Stimulated activated memory B cell treated with anti-CD40 and anti-IgM and Interleukin-4, amounts not matched to agents 10 μg/mL and 1 μg/mL and 100 μg/mL, for 72 hours (primary cell): ENCODE data around the gene MAP4K5.
"Not testable (repeated sequence)": the region's sequence is repeated elsewhere in the genome, so short reads cannot be mapped to it uniquely, and the experiment has no call there.

Source experiments
- ATAC-seq: fragments of 150-1000 bp; cut with Tn5 transposase; 2 replicates; pipeline ENCODE4 v1.10.0; 2021
- H3K27ac Mint-ChIP-seq: one replicate; pipeline ENCODE4 v1.8.0; 2022; ENCODE audit warnings: mild to moderate bottlenecking, mixed read lengths
- H3K27me3 Mint-ChIP-seq: one replicate; pipeline ENCODE4 v1.8.0; 2022; ENCODE audit warnings: mixed read lengths
- H3K36me3 Mint-ChIP-seq: one replicate; pipeline ENCODE4 v1.8.0; 2022; ENCODE audit warnings: mixed read lengths
- H3K4me1 Mint-ChIP-seq: one replicate; pipeline ENCODE4 v1.8.0; 2022; ENCODE audit warnings: mixed read lengths
- H3K4me3 Mint-ChIP-seq: one replicate; pipeline ENCODE4 v1.8.0; 2022; ENCODE audit warnings: mild to moderate bottlenecking, moderate library complexity, mixed read lengths
- H3K9me3 Mint-ChIP-seq: one replicate; pipeline ENCODE4 v1.8.0; 2022; ENCODE audit warnings: mixed read lengths

MAP4K5 gene

DNA sequence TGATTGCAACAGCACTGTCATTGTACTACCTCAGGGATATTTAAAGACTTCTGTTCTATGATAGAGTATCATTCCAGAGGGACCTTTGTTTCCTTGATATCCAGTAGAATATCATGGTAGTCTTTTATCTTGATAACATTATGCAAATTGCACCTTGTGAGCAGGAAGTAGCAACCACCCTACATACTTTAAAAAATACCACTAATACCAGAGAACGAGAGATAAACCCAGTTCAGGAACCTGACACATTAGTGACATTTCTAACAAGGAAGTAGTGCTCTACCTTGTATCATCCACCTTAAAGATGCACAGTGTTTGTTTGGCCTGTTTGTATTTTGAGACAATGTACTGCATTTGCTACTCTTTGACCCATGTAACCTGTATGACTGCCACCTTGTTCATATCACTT lies 8.8 kb upstream of the MAP4K5 start:
- H3K27me3 Mint-ChIP-seq = no peaks in the 10 kb centered on the region
- peaks cover 4% of the 10 kb centered on the region for H3K9me3 Mint-ChIP-seq
- ATAC-seq = peak; percentile 39
- H3K27ac Mint-ChIP-seq = no peak overlapping the region
- H3K36me3 Mint-ChIP-seq = peaks cover 12% of the 10 kb centered on the region
- H3K4me3 Mint-ChIP-seq = no peak overlapping the region
- H3K4me1 Mint-ChIP-seq = peaks cover 15% of the 10 kb centered on the region

DNA sequence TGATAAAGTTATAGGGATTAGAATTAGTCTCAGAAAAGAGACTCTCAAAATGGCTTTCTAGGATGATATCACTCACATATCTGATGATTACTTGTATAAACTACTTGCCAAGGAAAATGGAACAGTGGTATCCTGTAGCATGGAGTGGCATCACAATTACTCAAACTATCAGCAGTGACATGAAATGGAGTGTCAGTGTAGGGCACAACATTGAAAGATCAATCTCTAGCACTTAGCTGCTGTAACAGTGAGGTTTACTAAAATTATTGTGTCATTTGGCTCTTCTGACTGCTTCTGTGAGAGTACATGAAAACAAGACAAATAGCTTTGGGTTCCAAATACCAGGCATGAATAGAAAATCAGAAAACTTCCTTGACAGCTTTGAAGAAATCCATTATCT lies 6.7 kb upstream of the MAP4K5 start:
- ATAC-seq = no peak
- Mint-ChIP-seq H3K36me3 (peaks cover 12% of the 10 kb centered on the region), H3K4me3 (no peak overlapping the region), H3K27ac (no peak overlapping the region), H3K27me3 (no peaks in the 10 kb centered on the region), H3K9me3 (peaks cover 4% of the 10 kb centered on the region), H3K4me1 (peaks cover 15% of the 10 kb centered on the region)

DNA sequence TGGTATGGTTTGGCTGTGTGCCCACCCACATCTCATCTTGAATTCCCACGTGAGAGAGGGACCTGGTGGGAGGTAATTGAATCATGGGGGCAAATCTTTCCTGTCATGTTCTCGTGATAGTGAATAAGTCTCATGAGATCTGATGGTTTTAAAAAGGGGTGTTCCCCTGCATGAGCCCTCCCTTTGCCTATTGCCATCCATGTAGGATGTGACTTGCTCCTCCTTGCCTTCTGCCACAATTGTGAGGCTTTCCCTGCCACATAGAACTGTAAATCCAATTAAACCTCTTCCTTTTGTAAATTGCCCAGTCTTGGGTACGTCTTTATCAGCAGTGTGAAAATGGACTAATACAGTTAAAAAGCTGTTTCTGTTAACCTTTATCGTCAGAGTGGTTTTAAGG lies 5.7 kb upstream of the MAP4K5 start:
- H3K27me3 Mint-ChIP-seq, H3K4me3 Mint-ChIP-seq, H3K27ac Mint-ChIP-seq, ATAC-seq, H3K9me3 Mint-ChIP-seq: not testable (repeated sequence)
- Mint-ChIP-seq H3K4me1 (peaks cover 19% of the 10 kb centered on the region), H3K36me3 (peaks cover 12% of the 10 kb centered on the region)

DNA sequence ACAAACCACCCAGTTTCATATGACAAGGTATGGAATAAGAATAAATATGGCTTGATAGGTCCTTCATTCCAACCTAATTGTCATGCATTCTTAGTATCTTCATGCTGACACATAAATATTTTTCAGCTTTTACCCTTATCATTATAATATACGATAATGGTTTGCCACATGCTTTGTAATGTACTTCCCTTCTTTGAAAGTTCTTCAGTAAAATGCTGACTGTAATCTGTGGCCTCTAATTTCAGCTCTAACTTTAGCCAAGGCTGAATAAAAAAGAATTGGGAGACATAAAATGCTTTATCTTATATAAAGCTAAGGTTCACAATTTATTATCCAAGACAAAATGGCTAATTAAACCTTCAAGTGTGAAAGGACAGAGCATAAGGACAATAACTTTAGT lies 2.6 kb upstream of the MAP4K5 start:
- Mint-ChIP-seq H3K27me3 (no peaks in the 10 kb centered on the region), H3K4me1 (peaks cover 29% of the 10 kb centered on the region), H3K36me3 (peaks cover 12% of the 10 kb centered on the region), H3K9me3 (peaks cover 4% of the 10 kb centered on the region), H3K4me3 (no peak overlapping the region), H3K27ac (no peak overlapping the region)
- no peak for ATAC-seq

DNA sequence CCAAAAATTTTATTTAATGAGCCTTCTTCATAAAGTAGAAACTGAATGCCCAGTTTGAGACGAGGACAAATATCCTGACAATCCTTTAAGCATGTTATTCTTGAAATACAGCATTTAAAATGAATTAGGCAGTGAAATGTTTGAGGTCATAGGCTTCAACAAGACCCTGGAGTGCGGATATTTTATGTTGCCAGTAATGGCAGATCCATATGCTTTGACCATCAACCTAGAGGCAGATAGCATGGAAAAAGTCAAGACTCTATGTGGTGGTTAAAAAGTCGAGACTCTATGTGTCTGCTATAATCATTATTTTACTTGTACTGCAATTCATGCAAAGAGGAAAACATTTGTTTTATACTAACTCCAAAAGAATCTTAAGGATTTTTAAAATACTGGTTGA lies 2.0 kb upstream of the MAP4K5 start:
- H3K27me3 Mint-ChIP-seq = no peaks in the 10 kb centered on the region
- H3K9me3 Mint-ChIP-seq = peaks cover 4% of the 10 kb centered on the region
- H3K4me3 Mint-ChIP-seq = no peak overlapping the region
- no peak for ATAC-seq
- peaks cover 12% of the 10 kb centered on the region for H3K36me3 Mint-ChIP-seq
- no peak overlapping the region for H3K27ac Mint-ChIP-seq
- peaks cover 35% of the 10 kb centered on the region for H3K4me1 Mint-ChIP-seq

DNA sequence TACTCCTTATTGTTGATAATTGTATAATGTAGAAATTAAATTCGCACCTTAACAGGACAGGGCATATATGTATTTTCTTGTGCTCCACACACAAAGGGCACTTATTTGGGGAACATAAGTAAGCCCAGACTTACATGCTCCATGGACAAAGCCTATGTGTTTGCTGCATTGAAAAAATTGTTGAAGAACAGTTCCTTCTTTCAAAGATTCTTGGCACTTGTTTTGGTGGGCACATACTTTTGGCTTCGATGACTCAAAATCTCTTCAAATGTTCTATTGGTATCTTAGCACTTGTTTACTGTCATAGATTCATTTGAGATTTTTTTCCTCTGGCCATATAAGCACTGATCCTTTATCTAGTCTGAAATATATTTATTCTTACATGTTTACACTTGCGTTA lies 1.4 kb upstream of the MAP4K5 start:
- Mint-ChIP-seq H3K27me3 (no peaks in the 10 kb centered on the region), H3K27ac (no peak overlapping the region), H3K36me3 (peaks cover 12% of the 10 kb centered on the region), H3K9me3 (peaks cover 4% of the 10 kb centered on the region), H3K4me3 (no peak overlapping the region), H3K4me1 (peaks cover 39% of the 10 kb centered on the region)
- no peak for ATAC-seq

DNA sequence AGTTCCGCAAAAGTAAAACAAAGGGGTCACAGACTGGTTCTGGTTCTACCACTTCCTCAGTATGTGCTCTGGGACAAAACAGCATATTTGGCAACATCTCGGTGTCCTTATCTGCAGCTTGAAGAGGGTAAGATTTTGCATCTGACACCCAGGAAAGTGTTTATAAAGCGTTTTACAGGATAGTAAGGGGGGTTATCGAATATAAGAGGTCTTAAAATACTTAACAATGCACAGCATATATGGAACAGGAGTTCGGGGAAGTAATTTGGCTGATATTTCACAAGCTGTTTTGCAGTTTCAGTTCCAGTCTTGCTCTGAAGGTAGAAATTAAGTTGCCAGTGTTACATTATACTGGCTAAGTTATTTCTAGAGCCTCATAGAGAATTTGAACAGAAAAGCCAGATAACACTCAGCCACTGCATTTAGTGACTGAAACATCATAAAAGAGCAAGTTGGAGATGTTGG lies 904 bp upstream of the MAP4K5 start:
- H3K36me3 Mint-ChIP-seq = peaks cover 12% of the 10 kb centered on the region
- H3K27ac Mint-ChIP-seq = peak overlapping the region; percentile 83
- no peaks in the 10 kb centered on the region for H3K27me3 Mint-ChIP-seq
- H3K9me3 Mint-ChIP-seq = peaks cover 4% of the 10 kb centered on the region
- H3K4me1 Mint-ChIP-seq = peaks cover 39% of the 10 kb centered on the region
- ATAC-seq = no peak
- peak overlapping the region; percentile 97 for H3K4me3 Mint-ChIP-seq

DNA sequence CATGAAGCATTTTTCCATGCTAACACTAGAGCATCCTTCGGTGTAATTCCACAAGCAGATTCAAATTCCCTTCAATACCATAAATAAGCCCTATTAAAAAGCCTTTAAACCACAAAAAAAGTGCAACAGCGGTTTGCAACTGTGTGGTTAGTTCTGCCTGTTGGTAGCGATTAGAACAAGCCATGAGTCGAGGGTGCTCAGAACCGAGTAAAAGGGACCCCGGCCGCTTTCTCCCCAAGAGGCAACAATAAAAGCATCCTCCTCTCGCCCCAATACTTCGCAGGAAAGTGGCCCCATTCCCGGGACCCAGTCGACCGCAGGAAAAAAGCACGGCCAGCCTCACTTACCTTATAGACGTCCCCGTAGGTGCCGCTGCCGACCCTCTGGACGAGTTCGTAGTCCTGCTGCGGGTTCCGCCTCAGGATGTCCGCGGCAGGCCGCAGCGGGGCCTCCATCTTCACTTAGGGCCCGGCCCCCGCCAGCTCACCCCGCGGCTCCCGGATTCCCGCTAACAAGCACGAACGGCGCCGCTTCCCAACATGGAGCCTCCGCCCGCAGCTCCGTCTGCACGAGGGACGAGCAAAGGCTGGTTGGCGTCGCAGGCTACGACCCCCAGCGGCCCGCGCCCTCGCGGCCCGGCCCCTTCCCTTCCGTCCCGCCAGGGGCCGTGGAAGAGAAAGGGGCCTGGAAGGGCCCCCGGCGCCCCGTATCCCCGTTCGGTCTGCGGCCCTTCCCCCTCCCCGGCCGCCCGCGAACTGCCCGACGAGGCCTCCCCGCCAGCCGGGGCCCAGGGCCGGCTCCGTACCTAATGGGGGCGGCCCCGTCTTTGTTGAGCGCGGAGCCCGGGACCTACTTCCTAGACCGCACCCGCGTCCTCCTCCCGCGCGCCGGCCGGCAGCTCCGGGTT lies 521 bp downstream of the MAP4K5 start:
- peak overlapping the region; percentile 83 for H3K27ac Mint-ChIP-seq
- ATAC-seq = peak; percentile 39
- H3K4me1 Mint-ChIP-seq = peaks cover 45% of the 10 kb centered on the region
- no peaks in the 10 kb centered on the region for H3K27me3 Mint-ChIP-seq
- peaks cover 6% of the 10 kb centered on the region for H3K36me3 Mint-ChIP-seq
- peaks cover 4% of the 10 kb centered on the region for H3K9me3 Mint-ChIP-seq
- peak overlapping the region; percentile 97 for H3K4me3 Mint-ChIP-seq

DNA sequence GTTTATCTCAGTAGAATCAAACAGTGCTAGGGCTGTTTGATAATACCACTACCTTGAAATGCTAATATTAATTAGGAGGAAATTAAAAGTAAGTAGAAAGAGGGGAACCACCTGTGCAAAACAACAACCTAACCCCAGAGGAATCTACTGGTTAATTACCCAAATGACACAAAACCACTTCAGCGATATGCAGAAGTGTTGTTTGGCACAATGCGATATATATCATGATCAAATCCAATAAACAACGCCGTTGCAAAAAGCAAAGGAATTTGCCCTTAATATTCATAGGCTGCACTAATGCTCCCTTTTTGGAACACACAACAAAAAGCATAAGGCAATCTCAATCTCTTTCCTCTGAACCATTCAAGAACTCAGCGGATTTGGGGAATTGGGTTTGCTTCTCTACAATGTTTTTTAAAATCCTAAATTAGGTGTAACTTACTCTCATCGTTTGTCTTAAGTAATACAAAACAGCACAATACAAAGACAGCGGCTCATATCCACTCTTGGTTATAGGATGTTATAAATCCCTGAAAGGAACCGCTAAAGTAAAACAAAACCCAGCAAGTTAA lies 1.5 kb downstream of the MAP4K5 start:
- H3K27ac Mint-ChIP-seq = peak overlapping the region; percentile 83
- no peak for ATAC-seq
- H3K36me3 Mint-ChIP-seq = peaks cover 6% of the 10 kb centered on the region
- H3K27me3 Mint-ChIP-seq = no peaks in the 10 kb centered on the region
- peak overlapping the region; percentile 97 for H3K4me3 Mint-ChIP-seq
- H3K4me1 Mint-ChIP-seq = peaks cover 52% of the 10 kb centered on the region
- H3K9me3 Mint-ChIP-seq = no peaks in the 10 kb centered on the region

DNA sequence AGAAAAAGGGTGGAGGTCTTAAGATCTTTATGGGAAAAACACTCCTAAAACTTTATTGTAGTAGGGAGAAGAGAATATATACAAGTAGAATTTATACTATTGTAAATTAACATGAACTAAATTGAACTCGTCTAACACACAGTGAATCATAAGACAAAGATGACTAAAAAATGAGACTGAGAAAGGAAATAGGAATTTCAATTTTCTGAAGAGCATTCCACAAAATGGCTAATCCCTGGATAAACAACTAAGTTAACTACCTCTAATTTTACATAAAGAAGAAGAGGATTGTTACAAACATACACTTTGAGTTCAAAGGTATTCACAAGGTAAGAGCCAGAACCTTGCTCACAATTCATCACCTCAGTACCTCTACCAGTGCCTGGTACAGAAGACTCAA lies 2.0 kb downstream of the MAP4K5 start:
- no peaks in the 10 kb centered on the region for H3K27me3 Mint-ChIP-seq
- peaks cover 54% of the 10 kb centered on the region for H3K4me1 Mint-ChIP-seq
- no peak for ATAC-seq
- H3K27ac Mint-ChIP-seq = no peak overlapping the region
- peaks cover 6% of the 10 kb centered on the region for H3K36me3 Mint-ChIP-seq
- no peaks in the 10 kb centered on the region for H3K9me3 Mint-ChIP-seq
- H3K4me3 Mint-ChIP-seq = peak overlapping the region; percentile 25

DNA sequence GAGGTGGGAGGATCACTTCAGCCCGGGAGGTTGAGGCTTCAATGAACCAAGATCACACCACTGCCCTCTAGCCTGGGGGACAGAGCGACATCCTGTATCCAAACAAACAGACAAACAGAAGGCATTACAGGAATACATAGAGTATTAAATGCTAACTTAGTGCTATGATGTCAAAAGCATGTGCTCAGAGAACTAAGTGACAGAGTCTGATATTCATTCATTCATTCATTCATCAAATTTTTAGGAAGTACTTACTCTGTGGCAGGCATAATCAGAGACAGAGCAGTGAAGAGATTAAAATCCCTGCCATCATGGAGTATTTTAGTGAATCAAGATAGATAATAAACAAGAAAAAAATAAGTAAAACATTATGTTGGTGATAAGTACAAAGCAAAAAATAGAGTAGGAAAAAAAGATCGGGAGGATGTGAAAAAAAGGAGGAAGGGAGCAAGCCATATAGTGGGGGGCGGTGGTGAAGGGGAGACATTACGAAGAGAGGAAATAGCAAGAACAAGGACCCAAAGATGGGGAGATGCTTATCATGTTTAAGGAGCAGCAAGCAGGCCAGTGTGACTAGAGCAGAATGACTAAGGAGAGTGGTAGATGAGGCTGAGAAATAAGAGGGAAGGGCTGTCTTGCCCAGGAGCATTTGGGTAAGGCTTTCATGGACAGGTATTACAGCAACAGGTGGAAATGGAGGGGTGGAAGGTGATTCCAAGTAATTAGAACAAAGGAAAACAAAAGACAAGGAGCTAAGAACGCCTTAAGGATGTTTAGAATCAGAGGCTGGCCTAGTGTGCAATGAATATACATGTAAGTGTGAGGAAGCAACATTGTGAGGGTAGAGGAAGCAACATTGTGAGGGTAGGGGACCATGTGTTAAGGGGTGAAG lies 2.8 kb downstream of the MAP4K5 start:
- Mint-ChIP-seq H3K36me3 (peaks cover 6% of the 10 kb centered on the region), H3K27me3 (no peaks in the 10 kb centered on the region), H3K4me3 (peak overlapping the region; percentile 3), H3K9me3 (no peaks in the 10 kb centered on the region), H3K27ac (no peak overlapping the region), H3K4me1 (peaks cover 63% of the 10 kb centered on the region)
- no peak for ATAC-seq

DNA sequence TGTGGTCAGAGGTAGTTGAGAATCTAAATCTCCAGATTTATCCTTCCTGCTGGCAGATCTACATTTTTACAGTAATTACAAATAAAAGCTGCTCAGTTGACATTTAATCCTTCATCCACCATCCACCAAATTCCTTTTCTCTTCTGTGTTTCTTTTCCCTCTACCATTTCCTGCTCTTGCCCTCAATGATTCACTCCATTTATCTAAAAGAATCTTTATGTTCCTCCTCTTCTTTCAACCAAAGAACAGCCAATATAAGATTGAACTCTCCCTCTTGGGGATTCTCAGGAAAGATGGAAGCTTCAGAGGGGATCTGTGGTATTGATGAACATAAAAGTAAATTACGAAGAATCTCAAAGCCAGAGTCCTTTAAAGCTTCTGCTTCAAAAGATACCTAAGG lies 4.4 kb downstream of the MAP4K5 start:
- no peak overlapping the region for H3K4me3 Mint-ChIP-seq
- H3K9me3 Mint-ChIP-seq = no peaks in the 10 kb centered on the region
- no peak for ATAC-seq
- no peaks in the 10 kb centered on the region for H3K27me3 Mint-ChIP-seq
- peaks cover 11% of the 10 kb centered on the region for H3K36me3 Mint-ChIP-seq
- no peak overlapping the region for H3K27ac Mint-ChIP-seq
- peaks cover 72% of the 10 kb centered on the region for H3K4me1 Mint-ChIP-seq

DNA sequence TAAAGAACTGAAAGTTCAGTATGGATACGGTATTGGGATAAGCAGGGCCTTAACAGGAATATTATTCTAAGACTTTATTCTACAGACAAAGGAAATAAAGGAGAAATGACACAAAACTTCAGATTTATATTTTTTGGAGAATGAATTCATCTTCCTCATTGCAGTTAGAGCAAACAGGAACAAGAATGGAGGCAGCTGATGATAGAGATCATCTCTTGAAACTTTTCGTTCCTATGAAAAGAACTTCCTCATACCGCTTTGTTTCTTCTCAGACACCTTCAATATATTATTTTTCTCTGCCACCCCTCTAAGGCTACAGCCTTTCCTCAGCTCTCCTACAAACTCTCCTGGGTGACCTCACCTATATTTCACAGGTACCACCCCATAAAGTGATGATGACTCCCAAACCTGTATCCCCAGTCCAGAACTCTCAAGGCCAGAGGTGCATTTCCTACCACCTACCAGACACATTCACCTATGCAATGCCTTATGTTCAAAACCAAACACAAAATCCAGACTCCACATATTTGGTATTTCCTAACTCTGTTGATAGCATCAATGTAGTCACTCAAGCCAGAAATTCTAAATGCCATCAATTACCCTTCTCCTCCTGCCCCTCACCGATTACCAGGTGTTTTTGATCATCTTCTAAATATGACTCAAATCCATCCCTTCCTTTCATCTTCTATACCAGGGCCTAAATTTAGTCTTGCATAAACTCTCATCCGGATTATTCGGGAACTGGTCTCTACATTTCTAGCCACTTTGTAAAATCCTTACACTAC lies 7.4 kb downstream of the MAP4K5 start:
- Mint-ChIP-seq H3K4me3 (peak overlapping the region; percentile 53), H3K9me3 (no peaks in the 10 kb centered on the region), H3K36me3 (peaks cover 11% of the 10 kb centered on the region), H3K27me3 (no peaks in the 10 kb centered on the region), H3K27ac (peak overlapping the region; percentile 67), H3K4me1 (peaks cover 68% of the 10 kb centered on the region)
- ATAC-seq = no peak

DNA sequence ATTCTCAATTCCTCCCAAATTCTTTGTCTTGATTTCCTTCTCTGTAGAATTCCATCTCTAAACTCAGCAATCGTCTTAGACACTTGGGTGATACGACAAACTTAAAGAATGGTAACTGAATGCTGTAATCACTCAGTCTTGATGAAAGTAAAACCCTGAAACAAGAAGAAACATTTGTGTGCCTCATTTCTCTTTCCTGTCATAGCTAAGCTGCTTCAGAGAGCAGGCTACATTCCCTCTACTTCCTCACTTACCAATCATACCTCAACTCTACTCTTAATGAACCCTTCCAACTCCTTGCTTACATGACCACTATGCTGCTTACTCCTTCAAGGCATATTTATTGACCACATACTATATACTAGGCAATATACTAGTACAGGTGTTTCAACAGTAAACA lies 8.3 kb downstream of the MAP4K5 start:
- Mint-ChIP-seq H3K27me3 (no peaks in the 10 kb centered on the region), H3K27ac (peak overlapping the region; percentile 67), H3K4me3 (no peak overlapping the region), H3K36me3 (peaks cover 11% of the 10 kb centered on the region), H3K9me3 (no peaks in the 10 kb centered on the region), H3K4me1 (peaks cover 59% of the 10 kb centered on the region)
- ATAC-seq = no peak
